Measurements from ENCODE around the gene PSMB2.
"Not testable (repeated sequence)": the region's sequence is repeated elsewhere in the genome, so short reads cannot be mapped to it uniquely, and the experiment has no call there.

PSMB2 gene

DNA sequence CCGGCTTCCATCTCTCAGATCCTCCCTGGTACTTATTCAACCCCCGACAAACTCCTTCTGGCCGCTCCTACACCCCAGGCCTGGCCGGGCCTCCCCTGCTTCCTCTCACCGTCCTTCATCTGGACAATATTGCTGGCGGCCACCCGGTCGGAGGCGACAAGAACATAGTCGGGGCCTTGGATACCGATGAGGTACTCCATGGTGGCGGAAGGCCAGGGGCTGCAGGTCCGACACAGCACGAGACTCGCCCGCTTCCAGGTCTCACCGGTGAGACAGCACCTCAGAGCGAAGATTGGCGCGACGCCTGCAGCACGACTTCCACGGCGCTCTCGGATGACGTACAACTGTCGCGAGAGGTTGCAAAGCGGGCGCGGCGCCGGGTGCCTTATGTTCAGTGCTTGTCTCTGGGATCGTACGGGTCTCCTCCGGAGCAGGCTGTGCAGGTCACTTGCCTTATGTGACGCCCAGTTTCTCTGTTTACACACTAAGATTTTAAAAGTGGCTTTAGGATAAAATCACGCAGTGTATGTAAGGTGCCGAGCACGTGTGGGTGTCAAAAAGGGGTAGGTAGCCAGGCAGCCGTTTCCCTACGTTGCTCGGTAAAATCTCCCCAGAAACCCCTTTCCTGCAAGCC lies at the start of gene PSMB2:
TSS of gene PSMB2 (minus strand) at position 294 of the 634 bp plus-strand sequence. CDS start at position 200, 94 bp downstream.
- peak; percentile 82 for DNase-seq

- no peak for DNase-seq
Observed at GRCh38 chr1:35691080-35691479, 49.8 kb upstream of the PSMB2 start.

DNA sequence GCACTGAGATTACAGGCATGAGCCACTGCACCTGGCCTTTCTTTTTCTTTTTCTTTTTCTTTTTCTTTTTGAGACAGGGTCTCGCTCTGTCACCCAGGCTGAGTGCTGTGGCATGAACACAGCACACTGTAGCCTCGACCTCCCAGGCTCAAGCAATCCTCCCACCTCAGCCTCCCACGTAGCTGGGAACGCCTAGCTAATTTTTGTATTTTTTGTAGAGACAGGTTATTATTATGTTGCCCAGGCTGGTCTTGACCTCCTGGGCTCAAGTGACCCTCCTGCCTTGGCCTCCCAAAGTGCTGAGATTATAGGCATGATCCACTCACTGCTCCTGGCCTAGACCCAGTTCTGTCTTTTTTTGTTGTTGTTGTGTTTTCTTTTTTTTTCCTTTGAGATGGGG lies 48.8 kb upstream of the PSMB2 start:
- DNase-seq, result not testable (repeated sequence)

DNA sequence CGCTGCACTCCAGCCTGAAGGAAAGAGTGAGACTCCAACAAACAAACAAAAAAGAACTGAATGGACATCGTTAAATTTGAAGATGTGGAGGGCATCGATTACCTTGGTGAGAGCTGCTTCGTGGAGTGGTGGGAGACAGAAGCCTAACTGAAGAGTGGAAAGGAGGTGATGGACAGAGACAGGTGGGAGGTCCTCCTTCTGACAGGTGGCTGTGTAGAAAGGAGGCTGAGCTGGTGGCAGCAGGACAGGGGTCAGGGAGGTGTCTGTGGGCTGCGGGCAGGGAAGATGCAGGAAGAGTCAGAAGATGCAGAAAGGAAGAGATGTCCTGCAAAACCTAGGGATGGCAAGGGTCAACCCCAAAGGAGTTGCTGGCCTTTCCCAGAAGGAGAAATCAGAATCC lies 46.8 kb upstream of the PSMB2 start:
- DNase-seq, result no peak

GRCh38 chr1:35683012-35683411 lies 41.7 kb upstream of the PSMB2 start:
- DNase-seq, result no peak

GRCh38 chr1:35680271-35680670 lies 38.9 kb upstream of the PSMB2 start:
- DNase-seq, result no peak

- DNase-seq, result no peak
Observed at GRCh38 chr1:35675773-35676172, 34.4 kb upstream of the PSMB2 start.

GRCh38 chr1:35674111-35674510 lies 32.8 kb upstream of the PSMB2 start:
- no peak for DNase-seq

- no peak for DNase-seq
Observed at GRCh38 chr1:35672116-35672515, 30.8 kb upstream of the PSMB2 start.

- no peak for DNase-seq
Observed at GRCh38 chr1:35668506-35668905, 27.2 kb upstream of the PSMB2 start.

- DNase-seq, result no peak
Observed at GRCh38 chr1:35666916-35667315, 25.6 kb upstream of the PSMB2 start.

GRCh38 chr1:35666216-35666615 lies 24.9 kb upstream of the PSMB2 start:
- DNase-seq, result no peak

DNA sequence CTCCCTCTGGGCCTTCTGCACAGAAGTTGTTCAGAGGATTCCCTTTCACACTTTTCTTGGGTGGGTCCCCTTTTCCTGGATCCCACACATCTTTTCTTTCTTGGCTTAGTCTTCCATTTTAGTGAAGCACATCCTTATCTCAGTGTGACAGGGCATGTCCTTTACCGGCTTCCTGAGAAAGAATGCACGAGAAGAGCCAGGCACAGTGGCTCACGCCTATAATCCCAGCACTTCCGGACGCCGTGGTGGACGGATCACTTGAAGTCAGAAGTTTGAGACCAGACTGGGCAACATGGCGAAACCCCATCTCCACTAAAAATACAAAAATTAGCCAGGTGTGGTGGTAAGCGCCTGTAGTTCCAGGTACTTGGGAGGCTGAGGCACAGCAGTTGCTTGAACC lies 22.1 kb upstream of the PSMB2 start:
- no peak for DNase-seq

GRCh38 chr1:35661474-35661795 lies 20.1 kb upstream of the PSMB2 start:
- no peak for DNase-seq

GRCh38 chr1:35660581-35661473 lies 19.5 kb upstream of the PSMB2 start:
- no peak for DNase-seq

- DNase-seq, result no peak
Observed at GRCh38 chr1:35659589-35659988, 18.3 kb upstream of the PSMB2 start.

DNA sequence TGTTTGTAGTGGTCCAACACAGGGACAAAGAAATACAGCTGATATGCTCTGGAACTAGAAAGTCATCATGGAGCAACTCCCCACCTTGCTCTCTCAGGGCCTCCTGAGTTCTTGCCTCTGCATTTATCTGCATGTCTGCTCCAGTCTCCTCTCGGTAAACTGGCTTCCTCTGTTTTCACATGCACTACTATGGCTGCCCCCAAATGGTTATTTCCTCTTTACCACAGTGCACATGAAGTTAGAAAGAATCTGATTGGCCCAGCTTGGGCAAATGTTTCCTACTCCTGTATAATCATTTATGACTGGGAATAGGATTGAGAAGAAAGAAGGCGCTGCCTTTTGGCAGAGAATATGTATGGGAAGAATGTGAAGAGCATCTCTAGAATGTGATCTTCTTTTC lies 16.5 kb upstream of the PSMB2 start:
- no peak for DNase-seq

DNA sequence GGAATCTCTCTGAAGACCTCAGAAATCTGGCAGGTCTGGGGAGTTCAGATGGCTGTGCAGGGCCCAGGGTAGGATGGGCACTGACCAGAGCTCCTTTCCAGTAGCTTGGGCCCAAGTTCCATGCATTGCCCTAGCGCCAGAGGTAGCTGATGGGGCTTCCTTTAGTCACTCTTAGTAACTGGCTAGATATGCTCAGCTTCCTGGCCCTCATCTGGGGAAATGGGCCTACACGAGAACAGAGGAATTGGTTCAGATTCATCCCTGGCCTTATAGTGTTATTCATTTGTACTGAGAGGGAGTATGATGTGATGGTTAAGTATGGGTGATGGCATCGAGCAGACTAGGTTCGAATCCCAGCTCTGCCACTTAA lies 15.5 kb upstream of the PSMB2 start:
- no peak for DNase-seq

DNA sequence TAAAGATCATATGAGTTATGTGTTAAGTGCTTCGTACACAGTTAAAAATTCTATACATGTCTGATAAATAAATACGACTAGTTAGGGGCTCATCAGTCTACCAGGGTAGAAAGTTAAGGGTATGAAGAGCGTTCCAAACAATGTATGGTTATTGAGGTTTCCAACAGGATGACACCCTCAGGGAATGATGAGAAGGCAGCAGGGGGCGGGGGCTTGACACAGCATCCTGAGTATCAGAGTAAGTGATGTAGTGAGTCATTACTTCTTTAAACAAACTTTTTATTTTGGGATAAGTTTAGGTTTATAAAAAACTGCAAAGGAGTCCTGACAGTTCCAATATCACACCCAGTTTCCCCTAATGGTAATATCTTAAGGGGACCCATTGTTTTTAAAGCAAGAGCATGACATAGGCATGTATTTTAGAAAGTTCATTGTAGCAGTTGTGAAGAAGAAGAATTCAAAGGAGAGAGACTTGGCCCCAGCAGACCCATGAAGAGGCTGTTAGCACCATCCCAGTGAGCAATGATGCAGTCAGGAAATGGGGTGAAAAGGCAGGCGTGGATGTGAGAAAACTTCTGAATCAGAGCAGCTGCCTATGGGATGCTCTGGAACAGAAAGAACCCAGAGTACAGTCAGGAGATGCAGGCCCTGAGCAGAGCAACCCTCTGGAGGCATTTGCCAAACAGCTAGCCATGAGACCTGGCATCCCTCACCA lies 15.0 kb upstream of the PSMB2 start:
- no peak for DNase-seq

- no peak for DNase-seq
Observed at GRCh38 chr1:35655196-35655595, 13.9 kb upstream of the PSMB2 start.

DNA sequence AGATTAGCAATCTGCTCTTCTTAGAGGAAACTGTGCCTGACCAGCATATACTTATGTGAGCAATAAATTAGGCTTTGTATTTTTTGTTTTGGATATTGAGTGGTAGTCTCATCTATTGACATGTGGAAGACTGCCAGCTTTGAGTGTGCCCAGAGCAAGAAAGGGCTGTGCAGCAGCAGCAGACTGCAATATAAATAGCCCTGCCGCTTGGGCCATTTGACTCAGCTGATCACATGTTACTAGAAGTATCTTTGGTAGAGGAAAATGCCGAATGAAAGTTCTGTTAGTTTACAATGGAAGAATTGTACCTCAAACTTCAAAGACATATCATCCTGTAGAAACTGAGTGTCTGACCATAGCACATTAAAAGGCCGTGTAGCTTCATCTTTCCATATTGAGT lies 9.1 kb upstream of the PSMB2 start:
- no peak for DNase-seq

- no peak for DNase-seq
Observed at GRCh38 chr1:35646043-35646442, 4.7 kb upstream of the PSMB2 start.

- no peak for DNase-seq
Observed at GRCh38 chr1:35644204-35644603, 2.9 kb upstream of the PSMB2 start.

- DNase-seq, result no peak
Observed at GRCh38 chr1:35642471-35642955, 1.2 kb upstream of the PSMB2 start.

Data from NCI-H1436 treated with DMSO at 0.1 percent for 48 hours (cell line).